Astrocyte of the cerebellum (primary cell): ENCODE results near the gene ZMYND12.
"Not testable (repeated sequence)": the region's sequence is repeated elsewhere in the genome, so short reads cannot be mapped to it uniquely, and the experiment has no call there.

Source experiments
- DNase-seq: peaks from one replicate; pipeline ENCODE4 v3.0.0-alpha.2; 2011; ENCODE audit warnings: low read depth
- H3K4me3 ChIP-seq: 2 replicates; pipeline ENCODE4 v1.5.1; 2011; ENCODE audit warnings: mild to moderate bottlenecking, low read depth, low read length, moderate library complexity
- in situ Hi-C: cut with HindIII; loops from 2 replicates; pipeline ENCODE4 v1.10.0; 2017; ENCODE audit warnings: low sequenced_read_pairs
- TF ChIP-seq, protein P1 (sequence below): IDR thresholded peaks from 2 replicates; pipeline ENCODE4 v1.5.1; 2012; ENCODE audit warnings: low read length, low read depth, moderate library complexity, mild to moderate bottlenecking; ENCODE audit errors: missing control alignments

The ZMYND12 gene, protein sequence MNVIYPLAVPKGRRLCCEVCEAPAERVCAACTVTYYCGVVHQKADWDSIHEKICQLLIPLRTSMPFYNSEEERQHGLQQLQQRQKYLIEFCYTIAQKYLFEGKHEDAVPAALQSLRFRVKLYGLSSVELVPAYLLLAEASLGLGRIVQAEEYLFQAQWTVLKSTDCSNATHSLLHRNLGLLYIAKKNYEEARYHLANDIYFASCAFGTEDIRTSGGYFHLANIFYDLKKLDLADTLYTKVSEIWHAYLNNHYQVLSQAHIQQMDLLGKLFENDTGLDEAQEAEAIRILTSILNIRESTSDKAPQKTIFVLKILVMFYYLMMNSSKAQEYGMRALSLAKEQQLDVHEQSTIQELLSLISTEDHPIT

DNA sequence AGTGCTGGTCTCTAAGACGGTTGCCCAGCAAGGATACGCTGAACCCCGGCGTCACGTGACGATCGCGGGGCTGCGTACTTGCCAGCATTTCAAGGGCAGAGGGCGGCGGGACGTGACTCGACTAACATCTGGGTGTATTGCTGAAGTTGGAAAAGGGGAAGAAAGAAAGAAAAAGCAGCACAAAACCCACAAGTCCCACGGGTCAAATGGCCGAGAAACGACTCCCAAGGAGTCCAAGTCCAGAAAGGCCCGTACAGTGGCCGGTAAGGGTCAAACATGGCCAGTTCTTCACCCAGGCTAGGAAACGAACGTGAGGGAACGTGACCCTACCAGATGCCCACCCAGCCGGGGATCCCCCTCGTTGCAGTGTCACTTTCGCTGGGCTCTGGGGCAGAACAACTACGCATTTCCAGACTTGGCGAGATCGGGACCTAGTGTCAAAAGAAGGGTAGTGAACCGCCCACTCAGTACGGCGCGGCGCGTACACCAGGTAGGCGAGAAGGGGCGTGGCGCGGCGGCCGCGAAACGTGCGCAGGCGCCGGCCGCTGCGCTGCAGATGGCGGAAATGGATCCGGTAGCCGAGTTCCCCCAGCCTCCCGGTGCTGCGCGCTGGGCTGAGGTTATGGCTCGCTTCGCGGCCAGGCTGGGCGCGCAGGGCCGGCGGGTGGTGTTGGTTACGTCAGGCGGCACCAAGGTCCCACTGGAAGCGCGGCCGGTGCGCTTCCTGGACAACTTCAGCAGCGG lies at the start of gene ZMYND12, which contains the start of gene PPCS:
Gene ZMYND12, minus strand, starts transcription at position 13 of the 744 bp plus-strand sequence. CDS start 25 bp downstream, outside the sequence.
Gene PPCS, plus strand, starts transcription at position 534 of the 744 bp plus-strand sequence. Its CDS starts 23 bp downstream, at position 557.
- peak within 1 kb of the TSS; percentile 66 for H3K4me3 ChIP-seq
- peak; percentile 40 for DNase-seq
- TF ChIP-seq, protein P1, sequence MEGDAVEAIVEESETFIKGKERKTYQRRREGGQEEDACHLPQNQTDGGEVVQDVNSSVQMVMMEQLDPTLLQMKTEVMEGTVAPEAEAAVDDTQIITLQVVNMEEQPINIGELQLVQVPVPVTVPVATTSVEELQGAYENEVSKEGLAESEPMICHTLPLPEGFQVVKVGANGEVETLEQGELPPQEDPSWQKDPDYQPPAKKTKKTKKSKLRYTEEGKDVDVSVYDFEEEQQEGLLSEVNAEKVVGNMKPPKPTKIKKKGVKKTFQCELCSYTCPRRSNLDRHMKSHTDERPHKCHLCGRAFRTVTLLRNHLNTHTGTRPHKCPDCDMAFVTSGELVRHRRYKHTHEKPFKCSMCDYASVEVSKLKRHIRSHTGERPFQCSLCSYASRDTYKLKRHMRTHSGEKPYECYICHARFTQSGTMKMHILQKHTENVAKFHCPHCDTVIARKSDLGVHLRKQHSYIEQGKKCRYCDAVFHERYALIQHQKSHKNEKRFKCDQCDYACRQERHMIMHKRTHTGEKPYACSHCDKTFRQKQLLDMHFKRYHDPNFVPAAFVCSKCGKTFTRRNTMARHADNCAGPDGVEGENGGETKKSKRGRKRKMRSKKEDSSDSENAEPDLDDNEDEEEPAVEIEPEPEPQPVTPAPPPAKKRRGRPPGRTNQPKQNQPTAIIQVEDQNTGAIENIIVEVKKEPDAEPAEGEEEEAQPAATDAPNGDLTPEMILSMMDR: no peak
- in situ Hi-C loops: no loop called here

DNA sequence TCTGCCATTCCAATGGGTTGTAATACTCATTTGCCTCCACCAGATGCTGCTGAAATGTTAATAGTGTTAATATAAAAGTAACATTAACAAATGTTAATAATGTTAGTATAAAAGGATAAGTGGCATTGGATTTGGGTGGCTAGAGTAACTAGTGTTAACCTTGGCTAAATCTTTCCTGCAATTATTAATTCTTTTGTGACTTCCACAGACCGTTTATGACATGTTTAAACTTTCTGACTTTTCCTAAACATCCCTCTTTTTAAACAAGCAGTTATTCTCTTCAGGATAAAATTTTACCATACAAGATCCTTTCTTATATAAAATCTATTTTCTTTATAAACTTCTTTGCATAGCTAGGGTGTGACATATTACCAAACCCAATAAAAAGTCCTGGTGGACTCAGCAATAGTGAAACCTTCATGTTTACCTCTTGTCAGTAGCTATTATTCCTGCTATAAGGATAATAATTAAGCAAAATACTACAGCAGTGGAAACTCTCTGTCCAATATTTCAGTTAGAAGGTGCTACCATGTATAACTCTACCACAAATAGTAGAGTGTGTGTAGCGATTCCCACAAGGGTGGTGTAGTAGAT lies 48.8 kb upstream of the ZMYND12 start:
- in situ Hi-C loops: no loop called here
- TF ChIP-seq, protein P1: no peak

DNA sequence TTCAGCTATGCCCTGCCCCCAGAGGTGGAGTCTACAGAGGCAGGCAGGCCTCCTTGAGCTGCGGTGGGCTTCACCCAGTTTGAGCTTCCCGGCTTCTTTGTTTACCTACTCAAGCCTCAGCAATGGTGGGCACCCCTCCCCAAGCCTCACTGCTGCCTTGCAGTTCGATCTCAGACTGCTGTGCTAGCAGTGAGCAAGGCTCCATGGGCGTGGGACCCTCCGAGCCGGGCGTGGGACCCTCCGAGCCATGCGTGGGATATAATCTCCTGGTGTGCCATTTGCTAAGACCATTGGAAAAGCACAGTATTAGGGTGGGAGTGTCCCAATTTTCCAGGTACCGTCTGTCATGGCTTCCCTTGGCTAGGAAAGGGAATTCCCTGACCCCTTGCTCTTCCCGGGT lies 46.2 kb upstream of the ZMYND12 start:
- DNase-seq, H3K4me3 ChIP-seq, in situ Hi-C loops: not testable (repeated sequence)

More for the DNA sequence above, 48.8 kb upstream of the ZMYND12 start:
- DNase-seq: no peak
- no peak overlapping the region for H3K4me3 ChIP-seq

DNA sequence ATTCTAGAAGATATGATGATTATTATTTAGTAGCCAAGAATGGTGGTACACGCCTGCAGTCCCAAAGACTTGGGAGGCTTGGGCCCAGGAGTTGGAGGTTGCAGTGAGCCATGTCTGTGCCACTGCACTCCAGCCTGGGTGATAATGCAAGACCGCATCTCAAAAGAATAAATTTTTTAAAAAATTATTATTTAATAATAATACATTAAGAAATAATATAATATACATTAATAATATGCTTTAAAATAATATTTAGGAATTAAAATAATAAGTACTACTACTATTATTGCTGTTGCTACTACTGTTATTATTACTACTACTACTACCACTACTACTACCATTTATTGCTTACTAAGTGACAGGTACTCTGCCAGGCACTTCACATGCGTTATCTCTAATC lies 34.4 kb upstream of the ZMYND12 start:
- TF ChIP-seq, protein P1: no peak
- no peak for DNase-seq
- in situ Hi-C loops: no loop called here
- no peak overlapping the region for H3K4me3 ChIP-seq

DNA sequence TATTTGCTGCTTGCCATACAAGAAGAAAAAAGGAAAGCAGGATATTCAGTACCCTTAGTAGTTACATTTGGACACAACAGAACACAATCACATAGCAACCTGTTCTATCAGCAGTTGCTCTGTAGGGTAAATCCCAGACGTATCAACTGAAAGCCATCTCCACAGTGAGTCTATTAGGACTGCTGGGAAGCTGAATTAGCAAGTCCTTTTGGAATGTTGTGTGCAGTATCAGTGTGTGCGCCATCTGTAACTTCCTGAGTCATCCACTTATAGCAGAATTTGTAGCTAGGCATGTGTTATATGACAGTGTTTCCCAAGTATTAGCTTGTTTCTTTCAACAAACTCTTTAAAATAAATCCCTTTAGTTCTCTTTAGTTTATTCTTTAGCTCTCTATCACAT lies 28.6 kb upstream of the ZMYND12 start:
- peak; percentile 24 for DNase-seq
- in situ Hi-C loops: no loop called here
- TF ChIP-seq, protein P1: no peak
- no peak overlapping the region for H3K4me3 ChIP-seq

DNA sequence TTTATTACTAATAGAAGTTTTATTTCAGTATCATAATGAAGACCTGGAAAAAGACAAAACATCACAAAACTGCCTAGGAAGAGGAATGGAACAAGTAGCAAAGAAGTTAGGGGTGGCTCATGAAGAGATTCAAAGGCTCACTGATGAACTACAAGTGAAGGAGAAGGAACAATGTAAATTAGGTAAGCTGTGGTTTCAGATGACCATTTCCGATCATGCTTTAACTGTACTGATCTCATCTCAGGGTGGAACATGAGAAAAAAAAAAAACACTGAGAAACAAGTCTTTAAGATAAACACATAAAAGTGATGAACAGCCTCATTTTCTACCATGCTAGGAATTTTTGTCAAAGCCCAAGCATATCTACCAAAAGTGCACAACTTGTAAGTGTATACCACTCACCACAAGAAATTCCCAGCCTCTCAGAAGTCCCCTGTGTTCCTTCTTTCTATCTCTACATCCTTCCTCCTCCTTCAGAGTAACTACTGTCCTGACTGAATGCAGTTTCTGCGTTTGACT lies 26.9 kb upstream of the ZMYND12 start:
- no peak overlapping the region for H3K4me3 ChIP-seq
- in situ Hi-C loops: no loop called here
- no peak for DNase-seq
- TF ChIP-seq, protein P1: no peak
